Measurements from ENCODE around the gene NOL9.

NOL9 gene

DNA sequence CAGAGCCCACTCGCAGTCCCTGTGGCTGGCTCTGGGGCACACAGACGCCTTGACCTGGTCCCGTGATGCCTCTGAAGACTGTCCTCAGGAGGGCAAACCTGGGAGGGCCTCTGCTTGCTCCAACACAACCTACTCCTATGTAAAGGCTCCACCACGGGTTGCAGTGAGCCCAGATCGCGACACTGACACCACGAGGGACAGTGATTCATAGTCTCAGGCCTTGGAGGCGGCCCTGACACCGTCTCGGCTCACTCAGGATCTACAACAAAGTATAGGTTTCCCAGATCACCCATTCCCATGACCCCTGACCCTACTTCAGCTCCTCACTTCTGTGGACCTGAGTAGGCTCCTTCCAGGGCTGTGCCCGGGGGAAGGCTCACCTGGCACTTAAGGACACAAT lies 28.0 kb downstream of the NOL9 start:
- in situ Hi-C loops (cut with HindIII; ENCODE audit: low sequenced_read_pairs): no loop called here
- TF ChIP-seq, protein P1, sequence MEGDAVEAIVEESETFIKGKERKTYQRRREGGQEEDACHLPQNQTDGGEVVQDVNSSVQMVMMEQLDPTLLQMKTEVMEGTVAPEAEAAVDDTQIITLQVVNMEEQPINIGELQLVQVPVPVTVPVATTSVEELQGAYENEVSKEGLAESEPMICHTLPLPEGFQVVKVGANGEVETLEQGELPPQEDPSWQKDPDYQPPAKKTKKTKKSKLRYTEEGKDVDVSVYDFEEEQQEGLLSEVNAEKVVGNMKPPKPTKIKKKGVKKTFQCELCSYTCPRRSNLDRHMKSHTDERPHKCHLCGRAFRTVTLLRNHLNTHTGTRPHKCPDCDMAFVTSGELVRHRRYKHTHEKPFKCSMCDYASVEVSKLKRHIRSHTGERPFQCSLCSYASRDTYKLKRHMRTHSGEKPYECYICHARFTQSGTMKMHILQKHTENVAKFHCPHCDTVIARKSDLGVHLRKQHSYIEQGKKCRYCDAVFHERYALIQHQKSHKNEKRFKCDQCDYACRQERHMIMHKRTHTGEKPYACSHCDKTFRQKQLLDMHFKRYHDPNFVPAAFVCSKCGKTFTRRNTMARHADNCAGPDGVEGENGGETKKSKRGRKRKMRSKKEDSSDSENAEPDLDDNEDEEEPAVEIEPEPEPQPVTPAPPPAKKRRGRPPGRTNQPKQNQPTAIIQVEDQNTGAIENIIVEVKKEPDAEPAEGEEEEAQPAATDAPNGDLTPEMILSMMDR (IDR thresholded peaks at IDR 0.05; ENCODE audit: low read depth, low read length): no peak
- no peak for DNase-seq (ENCODE audit: low read depth, low spot score)
- no peak overlapping the region for H3K4me3 ChIP-seq (ENCODE audit: low read depth, low read length)

GRCh38 chr1:6523566-6523965 lies 30.7 kb downstream of the NOL9 start:
- in situ Hi-C loops (cut with HindIII; ENCODE audit: low sequenced_read_pairs): no loop called here
- DNase-seq (ENCODE audit: low read depth, low spot score): peak; percentile 51

GRCh38 chr1:6521536-6521935 lies 32.8 kb downstream of the NOL9 start:
- DNase-seq (ENCODE audit: low read depth, low spot score): peak; percentile 28
- TF ChIP-seq, protein P1 (IDR thresholded peaks at IDR 0.05; ENCODE audit: low read depth, low read length): no peak
- in situ Hi-C loops (cut with HindIII; ENCODE audit: low sequenced_read_pairs): no loop called here
- H3K4me3 ChIP-seq (ENCODE audit: low read depth, low read length): no peak overlapping the region

More at GRCh38 chr1:6523566-6523965, 30.7 kb downstream of the NOL9 start:
- TF ChIP-seq, protein P1 (IDR thresholded peaks at IDR 0.05; ENCODE audit: low read depth, low read length): peak; percentile 71
- no peak overlapping the region for H3K4me3 ChIP-seq (ENCODE audit: low read depth, low read length)

GRCh38 chr1:6519935-6520671 lies 34.2 kb downstream of the NOL9 start:
- in situ Hi-C loops (cut with HindIII; ENCODE audit: low sequenced_read_pairs): no loop called here
- TF ChIP-seq, protein P1 (IDR thresholded peaks at IDR 0.05; ENCODE audit: low read depth, low read length): no peak
- peak; percentile 86 for DNase-seq (ENCODE audit: low read depth, low spot score)
- no peak overlapping the region for H3K4me3 ChIP-seq (ENCODE audit: low read depth, low read length)

DNA sequence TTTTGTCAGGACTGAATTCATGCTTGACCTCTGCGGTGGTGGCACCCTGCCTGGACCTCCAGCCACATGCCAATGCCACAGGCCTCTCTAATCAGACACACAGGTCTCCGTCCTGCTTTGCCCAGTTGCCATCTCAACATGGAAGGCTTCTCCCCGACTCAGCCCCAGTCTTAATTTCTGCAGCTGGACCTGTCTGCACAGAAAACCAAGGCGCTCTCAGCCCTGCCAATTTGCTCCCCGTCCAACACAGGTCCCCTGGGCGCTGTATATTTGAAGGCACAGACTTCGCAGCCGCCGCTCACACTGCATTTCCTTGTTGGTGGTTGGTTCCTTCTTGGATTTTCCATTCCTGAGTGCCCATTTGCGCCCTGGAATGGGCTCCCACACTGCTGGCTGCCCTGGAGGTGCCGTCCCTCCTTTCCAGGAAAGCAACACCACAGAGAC lies 34.8 kb downstream of the NOL9 start:
- H3K4me3 ChIP-seq (ENCODE audit: low read depth, low read length): peak overlapping the region; percentile 1
- no peak for DNase-seq (ENCODE audit: low read depth, low spot score)
- in situ Hi-C loops (cut with HindIII; ENCODE audit: low sequenced_read_pairs): no loop called here
- TF ChIP-seq, protein P1 (IDR thresholded peaks at IDR 0.05; ENCODE audit: low read depth, low read length): no peak

- TF ChIP-seq, protein P1 (IDR thresholded peaks at IDR 0.05; ENCODE audit: low read depth, low read length): no peak
- in situ Hi-C loops (cut with HindIII; ENCODE audit: low sequenced_read_pairs): no loop called here
- H3K4me3 ChIP-seq (ENCODE audit: low read depth, low read length): no peak overlapping the region
- no peak for DNase-seq (ENCODE audit: low read depth, low spot score)
Observed at GRCh38 chr1:6517435-6517851, 36.9 kb downstream of the NOL9 start.
